Glomerular visceral epithelial cell (primary cell): Measurements from ENCODE around the gene KLRG1.

Experiments used
- DNase-seq: peaks from one replicate; pipeline ENCODE4 v3.0.0-alpha.2; 2016; ENCODE audit errors: extremely low spot score

The KLRG1 gene

GRCh38 chr12:8985213-8985754, 4.1 kb upstream of the KLRG1 start:
- DNase-seq: no peak

GRCh38 chr12:8987163-8987562, 2.2 kb upstream of the KLRG1 start:
- no peak for DNase-seq

- DNase-seq: no peak
Measured at GRCh38 chr12:8987685-8988084, 1.7 kb upstream of the KLRG1 start.

- DNase-seq: no peak
Measured at GRCh38 chr12:8991371-8992345, 2.3 kb downstream of the KLRG1 start.

- DNase-seq: no peak
Measured at GRCh38 chr12:8993827-8994226, 4.5 kb downstream of the KLRG1 start.

- DNase-seq: no peak
Measured at GRCh38 chr12:8995021-8995775, 5.9 kb downstream of the KLRG1 start.

- DNase-seq: peak; percentile 8
Measured at GRCh38 chr12:8996682-8997405, 7.5 kb downstream of the KLRG1 start.

GRCh38 chr12:9001233-9001632, 11.9 kb downstream of the KLRG1 start:
- DNase-seq: no peak

- no peak for DNase-seq
Measured at GRCh38 chr12:9002335-9002734, 13.0 kb downstream of the KLRG1 start.

- no peak for DNase-seq
Measured at GRCh38 chr12:9022592-9022991, 33.2 kb downstream of the KLRG1 start.

- no peak for DNase-seq
Measured at GRCh38 chr12:9024512-9024911, 35.2 kb downstream of the KLRG1 start.

- no peak for DNase-seq
Measured at GRCh38 chr12:9027161-9028059, 38.1 kb downstream of the KLRG1 start.

- DNase-seq: no peak
Measured at GRCh38 chr12:9030776-9031175, 41.4 kb downstream of the KLRG1 start.

GRCh38 chr12:9032202-9032964, 43.0 kb downstream of the KLRG1 start:
- no peak for DNase-seq

- no peak for DNase-seq
Measured at GRCh38 chr12:9033265-9033887, 44.0 kb downstream of the KLRG1 start.

GRCh38 chr12:9034095-9034494, 44.7 kb downstream of the KLRG1 start:
- DNase-seq: no peak

GRCh38 chr12:9036227-9036626, 46.9 kb downstream of the KLRG1 start:
- no peak for DNase-seq

- DNase-seq: no peak
Measured at GRCh38 chr12:9037431-9037830, 48.1 kb downstream of the KLRG1 start.

- DNase-seq: peak; percentile 40
Measured at GRCh38 chr12:9039397-9039977, 50.1 kb downstream of the KLRG1 start.
